Mesodermal cell (in vitro differentiated cells): ENCODE data around the gene PAX6.
"Not testable (repeated sequence)": the region's sequence is repeated elsewhere in the genome, so short reads cannot be mapped to it uniquely, and the experiment has no call there.

Source experiments
- H3K27ac ChIP-seq: 2 replicates; pipeline ENCODE4 v1.7.0; 2013; ENCODE audit warnings: mild to moderate bottlenecking, low read depth, low read length, moderate library complexity; ENCODE audit not compliant: severe bottlenecking
- H3K36me3 ChIP-seq: 2 replicates; pipeline ENCODE4 v1.7.1; 2013; ENCODE audit warnings: mild to moderate bottlenecking, low read length, moderate library complexity; ENCODE audit not compliant: control insufficient read depth, insufficient read depth
- H3K4me1 ChIP-seq: one replicate; pipeline ENCODE4 v1.7.1; 2013; ENCODE audit warnings: mild to moderate bottlenecking, low read length; ENCODE audit not compliant: insufficient read depth, control insufficient read depth, poor library complexity, severe bottlenecking
- H3K4me3 ChIP-seq: 2 replicates; pipeline ENCODE4 v1.7.0; 2013; ENCODE audit warnings: low read length, control low read depth, mild to moderate bottlenecking; ENCODE audit not compliant: insufficient read depth, poor library complexity, severe bottlenecking; ENCODE audit errors: extremely low read depth
- H3K9me3 ChIP-seq: 2 replicates; pipeline ENCODE4 v1.7.1; 2013; ENCODE audit warnings: mild to moderate bottlenecking, low read length, moderate library complexity; ENCODE audit not compliant: control insufficient read depth
- WGBS, 2 experiments: methylation state at CpG; one replicate each; pipeline ENCODE4 v1.1.5; 2013; ENCODE audit warnings: missing lambda C conversion rate in 2 of 2; ENCODE audit not compliant: insufficient coverage in 2 of 2; 5-methylcytosine and 5-hydroxymethylcytosine counted together

PAX6 gene

DNA sequence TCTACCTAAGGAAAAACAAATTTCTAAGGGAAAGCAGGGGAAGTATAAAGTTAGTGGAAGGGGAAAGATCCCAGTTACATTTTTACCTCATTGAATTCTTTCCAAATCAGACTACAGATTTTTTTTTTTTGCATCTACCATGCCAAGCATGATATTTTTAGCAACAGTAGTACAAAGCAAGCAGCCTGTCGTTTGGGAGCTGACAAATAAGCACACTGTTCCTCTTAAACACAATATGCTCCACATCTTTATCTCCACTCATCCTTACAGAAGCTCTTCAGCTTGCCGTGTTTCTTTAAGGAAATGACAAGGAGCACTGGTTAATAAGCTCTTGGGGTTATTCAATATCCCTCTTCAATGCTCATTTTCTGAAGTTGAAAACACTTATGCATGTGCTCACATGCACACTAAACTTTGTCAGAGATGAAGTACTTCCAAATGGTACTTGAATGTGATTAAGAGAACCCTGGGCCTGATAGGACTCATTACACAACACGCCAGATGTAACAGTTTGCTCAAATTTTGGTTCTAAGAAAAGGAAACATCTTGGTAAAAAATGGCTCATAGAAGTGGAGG lies 53.8 kb downstream of the PAX6 start:
- Histone ChIP-seq H3K9me3 (no peaks in the 10 kb centered on the region), H3K27ac (no peak overlapping the region), H3K36me3 (no peaks in the 10 kb centered on the region), H3K4me1 (no peaks in the 10 kb centered on the region), H3K4me3 (no peak overlapping the region)
- WGBS, 2 experiments, result 77 to 93% methylated on average over 2 to 3 of the region's 3 CpGs

DNA sequence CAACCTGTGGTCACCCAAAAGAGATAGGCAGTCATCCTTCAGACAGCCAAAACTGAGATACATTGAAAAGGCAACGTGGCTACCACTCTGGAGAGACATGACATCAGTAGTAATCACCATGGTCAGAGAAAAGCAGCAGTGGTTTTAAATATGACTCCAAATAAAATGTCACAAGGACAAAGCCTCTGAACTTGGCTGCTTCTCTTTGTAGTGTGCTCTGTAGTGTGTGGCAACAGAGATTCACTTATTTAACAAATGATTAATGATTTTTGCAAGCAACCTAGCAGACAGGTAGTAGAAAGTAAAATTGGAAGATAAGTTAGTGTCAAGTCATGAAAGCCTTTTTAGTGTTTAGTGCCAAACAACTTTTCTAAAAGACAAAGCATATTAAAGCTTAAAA lies 63.5 kb downstream of the PAX6 start:
- Histone ChIP-seq H3K9me3 (no peaks in the 10 kb centered on the region), H3K27ac (no peak overlapping the region), H3K4me3 (no peak overlapping the region), H3K36me3 (no peaks in the 10 kb centered on the region), H3K4me1 (no peaks in the 10 kb centered on the region)
- WGBS, 2 experiments, result 100% methylated on average over 1 of the region's 1 CpG; no CpG with 5 or more reads in 1 of the 2 experiments

DNA sequence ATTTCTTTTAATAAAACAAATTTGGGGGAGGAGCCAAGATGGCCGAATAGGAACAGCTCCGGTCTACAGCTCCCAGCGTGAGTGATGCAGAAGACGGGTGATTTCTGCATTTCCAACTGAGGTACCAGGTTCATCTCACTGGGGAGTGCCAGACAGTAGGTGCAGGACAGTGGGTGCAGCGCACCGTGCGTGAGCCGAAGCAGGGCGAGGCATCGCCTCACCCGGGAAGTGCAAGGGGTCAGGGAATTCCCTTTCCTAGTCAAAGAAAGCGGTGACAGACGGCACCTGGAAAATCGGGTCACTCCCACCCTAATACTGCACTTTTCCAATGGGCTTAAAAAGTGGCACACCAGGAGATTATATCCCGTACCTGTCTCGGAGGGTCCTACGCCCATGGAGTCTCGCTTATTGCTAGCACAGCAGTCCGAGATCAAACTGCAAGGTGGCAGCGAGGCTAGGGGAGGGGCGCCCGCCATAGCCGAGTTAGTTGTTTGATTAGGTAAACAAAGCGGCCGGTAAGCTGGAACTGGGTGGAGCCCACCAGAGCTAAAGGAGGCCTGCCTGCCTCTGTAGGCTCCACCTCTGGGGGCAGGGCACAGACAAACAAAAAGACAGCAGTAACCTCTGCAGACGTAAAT lies 70.3 kb downstream of the PAX6 start:
- H3K9me3 ChIP-seq, H3K4me3 ChIP-seq, H3K36me3 ChIP-seq, H3K27ac ChIP-seq, H3K4me1 ChIP-seq: not testable (repeated sequence)
- WGBS, 2 experiments, result 79 to 92% methylated on average over 11 to 12 of the region's 26 CpGs

DNA sequence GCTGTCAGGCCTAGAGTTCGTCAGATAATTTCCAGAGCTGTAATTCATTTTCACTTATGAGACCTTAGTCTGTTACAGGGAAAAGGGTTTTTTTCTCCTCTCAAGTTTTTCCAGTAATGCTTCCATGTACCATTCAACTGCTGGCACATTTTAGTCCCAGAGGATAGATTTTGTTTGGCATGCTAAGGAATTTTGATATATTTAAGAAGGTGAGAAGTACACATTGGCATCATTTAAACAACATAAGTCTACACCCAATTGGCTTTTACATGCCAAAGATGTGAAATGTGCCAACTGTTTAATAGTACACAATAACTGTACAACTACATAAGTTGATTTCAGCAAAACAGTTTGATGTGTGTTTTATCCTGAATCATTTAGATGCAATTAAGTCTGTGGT lies 71.0 kb downstream of the PAX6 start:
- Histone ChIP-seq H3K36me3 (no peaks in the 10 kb centered on the region), H3K9me3 (peaks cover under 1% of the 10 kb centered on the region), H3K27ac (no peak overlapping the region), H3K4me3 (no peak overlapping the region), H3K4me1 (no peaks in the 10 kb centered on the region)
- no CpG with 5 or more reads among the region's 1 CpG for WGBS, 2 experiments
